HepG2 (cell line): ENCODE measurements around the gene SLC41A3. TPM values are rescaled to one million over a fixed set of nuclear protein-coding genes. Genes with fewer than 3 reads are reported as not detected.
A peak's percentile ranks its signal among the peaks of the same experiment; 100 is the strongest.
"Not testable (repeated sequence)": the region's sequence is repeated elsewhere in the genome, so short reads cannot be mapped to it uniquely, and the experiment has no call there.

Experiments used
- ATAC-seq: fragments of 200-7000 bp; cut with Tn5 transposase; 3 replicates; pipeline ENCODE4 v1.9.1; 2020; ENCODE audit warnings: mild to moderate bottlenecking, moderate library complexity
- BruUV-seq: library from RNA; stranded (reverse); fragments of 400-500 nt; replicated peaks from 2 replicates; lab custom pipeline; 2021; lab: Mats Ljungman, UMichigan
- CTCF ChIA-PET: fragments of 300-600 bp; formaldehyde crosslinking; extraction: SDS; loops from one replicate; lab custom pipeline; 2021; ENCODE audit warnings: low total read pairs, inconsistent platforms, low intra/inter-chr PET ratio; lab: Yijun Ruan, JAX
- POLR2A ChIA-PET: fragments of 350-600 bp; sonication (Branson Sonifier 250); formaldehyde crosslinking; loops from one replicate; lab custom pipeline; 2020; ENCODE audit warnings: antibody characterized with exemption, inconsistent platforms; lab: Yijun Ruan, JAX
- DNase-seq: peaks from one replicate; pipeline ENCODE4 v3.0.0-alpha.2; 2015; ENCODE audit warnings: low spot score
- FAIRE-seq: peaks from 3 replicates; lab custom pipeline; 2011; peaks lifted over from hg19 to GRCh38; lab: Jason Lieb, UNC
- H2AFZ ChIP-seq: one replicate; pipeline ENCODE4 v1.6.1; 2011; ENCODE audit warnings: low read length, inconsistent platforms
- H3K27ac ChIP-seq: fragments of 300-600 bp; 3 replicates; pipeline ENCODE4 v1.8.0; 2011; ENCODE audit warnings: mixed run types, mild to moderate bottlenecking, mixed read lengths, low read length, inconsistent platforms; ENCODE audit not compliant: insufficient read depth; ENCODE audit errors: extremely low read length
- H3K27me3 ChIP-seq, 2 experiments: fragments of 200-600 bp in 1 of 2; 2 replicates in 1 of 2; 3 replicates in 1 of 2; pipeline versions ENCODE4 v1.6.0 to v1.8.0; 2011; ENCODE audit warnings: low read length in 2 of 2, mild to moderate bottlenecking in 2 of 2, moderate library complexity in 2 of 2, inconsistent platforms in 1 of 2; ENCODE audit not compliant: insufficient read depth in 2 of 2, control insufficient read depth in 1 of 2
- H3K36me3 ChIP-seq, 2 experiments: fragments of 200-600 bp in 1 of 2; replicated peaks in 1 of 2; 2 replicates in 1 of 2; 3 replicates in 1 of 2; pipeline versions ENCODE4 v1.5.1 to v1.8.0; 2011; ENCODE audit warnings: low read length in 2 of 2, inconsistent platforms in 1 of 2; ENCODE audit not compliant: insufficient read depth in 2 of 2, control insufficient read depth in 1 of 2
- H3K4me1 ChIP-seq: 2 replicates; pipeline ENCODE4 v1.5.1; 2012; ENCODE audit warnings: low read length, inconsistent platforms; ENCODE audit not compliant: insufficient read depth
- H3K4me2 ChIP-seq: 2 replicates; pipeline ENCODE4 v1.6.0; 2011; ENCODE audit warnings: low read depth, low read length, inconsistent platforms
- H3K4me3 ChIP-seq, 3 experiments: fragments of 200-600 bp in 1 of 3; sonication (generic), shearing (Covaris generic) in 1 of 3; replicated peaks in 1 of 3; 2 replicates each; pipeline ENCODE4 v1.5.1; 2011 to 2016; ENCODE audit warnings: low read length in 3 of 3, inconsistent platforms in 2 of 3, low read depth in 2 of 3, mild to moderate bottlenecking in 2 of 3, control low read depth in 1 of 3, mixed read lengths in 1 of 3; ENCODE audit not compliant: insufficient read depth in 1 of 3
- H3K79me2 ChIP-seq: one replicate; pipeline ENCODE4 v1.6.1; 2011; ENCODE audit warnings: low read length, inconsistent platforms; ENCODE audit not compliant: insufficient read depth
- H3K9ac ChIP-seq: 2 replicates; pipeline ENCODE4 v1.6.0; 2011; ENCODE audit warnings: mild to moderate bottlenecking, low read depth, low read length, inconsistent platforms; ENCODE audit not compliant: insufficient read depth
- H3K9me3 ChIP-seq: 2 replicates; pipeline ENCODE4 v1.5.1; 2012; ENCODE audit warnings: mild to moderate bottlenecking, low read length
- H4K20me1 ChIP-seq: 2 replicates; pipeline ENCODE4 v1.6.0; 2011; ENCODE audit warnings: inconsistent platforms, mild to moderate bottlenecking, low read length, moderate library complexity; ENCODE audit not compliant: insufficient read depth
- ARID5B ChIP-seq: IDR thresholded peaks from 2 replicates; pipeline ENCODE4 v1.4.0; 2020; ENCODE audit warnings: mild to moderate bottlenecking, missing genetic modification reagents
- FOSL2 ChIP-seq: sonication (generic); formaldehyde crosslinking; IDR thresholded peaks from 2 replicates; pipeline ENCODE4 v1.4.0; 2020; ENCODE audit warnings: missing genetic modification reagents
- FOXA1 ChIP-seq, 2 experiments: fragments of 450-650 bp in 1 of 2; sonication (generic) in 1 of 2; formaldehyde crosslinking in 1 of 2; IDR thresholded peaks; 2 replicates each; pipeline versions ENCODE4 v1.4.0 to v1.6.1; 2016 to 2020; ENCODE audit warnings: missing genetic modification reagents in 1 of 2
- FOXA3 ChIP-seq: IDR thresholded peaks from 2 replicates; pipeline ENCODE4 v1.6.1; 2016; ENCODE audit warnings: missing genetic modification reagents, missing compliant biosample characterization
- HNRNPL ChIP-seq: fragments of 200-400 bp; formaldehyde crosslinking; IDR thresholded peaks from 2 replicates; pipeline ENCODE4 v1.6.1; 2017; ENCODE audit warnings: mild to moderate bottlenecking, low read depth, low read length
- LCORL ChIP-seq, 2 experiments: fragments of 450-650 bp in 1 of 2; sonication (generic) in 1 of 2; formaldehyde crosslinking in 1 of 2; IDR thresholded peaks; 2 replicates each; pipeline versions ENCODE4 v1.5.0 to v1.6.1; 2017 to 2020; ENCODE audit warnings: antibody characterized with exemption in 1 of 2, missing genetic modification reagents in 1 of 2
- NR2F6 ChIP-seq, 2 experiments: IDR thresholded peaks; 2 replicates each; pipeline ENCODE4 v1.6.1; 2016; ENCODE audit warnings: antibody characterized with exemption in 1 of 2, mild to moderate bottlenecking in 1 of 2
- PHF8 ChIP-seq: sonication (generic); formaldehyde crosslinking; IDR thresholded peaks from 2 replicates; pipeline ENCODE4 v1.5.0; 2020; ENCODE audit warnings: missing genetic modification reagents
- RXRA ChIP-seq: sonication (generic); formaldehyde crosslinking; IDR thresholded peaks from 2 replicates; pipeline ENCODE4 v1.5.1; 2020; ENCODE audit warnings: missing genetic modification reagents
- RXRB ChIP-seq: IDR thresholded peaks from 2 replicates; pipeline ENCODE4 v1.6.1; 2016; ENCODE audit warnings: borderline replicate concordance, missing genetic modification reagents, missing compliant biosample characterization
- SALL1 ChIP-seq: sonication (generic); formaldehyde crosslinking; IDR thresholded peaks from 2 replicates; pipeline ENCODE4 v1.8.0; 2022; ENCODE audit warnings: mild to moderate bottlenecking, missing genetic modification reagents
- YY1 ChIP-seq: IDR thresholded peaks from 2 replicates; pipeline ENCODE4 v1.6.1; 2011; ENCODE audit warnings: low read length, low read depth, moderate library complexity, mild to moderate bottlenecking; ENCODE audit not compliant: insufficient read depth, insufficient replicate concordance
- ZNF687 ChIP-seq: sonication (generic); formaldehyde crosslinking; IDR thresholded peaks from 2 replicates; pipeline ENCODE4 v1.5.1; 2020; ENCODE audit warnings: mild to moderate bottlenecking, missing genetic modification reagents, moderate library complexity
- ZNF768 ChIP-seq: sonication (generic); formaldehyde crosslinking; IDR thresholded peaks from 2 replicates; pipeline ENCODE4 v1.4.0; 2020; ENCODE audit warnings: missing genetic modification reagents
- WGBS: methylation state at CpG from one replicate; pipeline ENCODE4 v1.1.6; 2017; ENCODE audit warnings: low lambda C conversion rate; 5-methylcytosine and 5-hydroxymethylcytosine counted together
- in situ Hi-C: cut with HindIII; loops from 2 replicates; pipeline ENCODE4 v1.10.0; 2017; ENCODE audit warnings: low pct_unique_long_range_greater_than_20kb; ENCODE audit not compliant: extremely low pct_ligation_motif_present
- intact Hi-C: fragments of 100-400 bp; cut with micrococcal nuclease; formaldehyde crosslinking; loops from one replicate; pipeline ENCODE4 v1.10.0; 2022; ENCODE audit not compliant: unreplicated experiment
- polyA plus RNA-seq, 8 experiments: library from polyadenylated mRNA; depleted of rRNA in 3 of 8; stranded (reverse) in 7 of 8; unstranded in 1 of 8; fragments of >200 nt; fragmentation: Illumina TruSeq in 4 of 8; extraction: Trizol in 4 of 8; gene quantifications; 2 replicates each; pipeline versions ENCODE4 v1.2.1 to v1.2.3, GENCODE V29; 2011 to 2016; ENCODE audit warnings: low read depth in 4 of 8, missing spikeins in 1 of 8, mixed read lengths in 1 of 8; ENCODE audit not compliant: insufficient read depth in 1 of 8
- total RNA-seq, 5 experiments: library from RNA; depleted of rRNA; stranded (reverse); fragments of >200 nt; fragmentation: Illumina TruSeq; extraction: Trizol; gene quantifications; 2 replicates each; pipeline ENCODE4 v1.2.3, GENCODE V29; 2016; ENCODE audit warnings: low read depth in 1 of 5

Gene SLC41A3
- total and polyA plus RNA-seq, 2 of the 13 experiments (the other 11 are each of a cell fraction or from before 2014, with no cell fraction given), result 26.0 to 71.1 TPM

- H3K27me3 ChIP-seq; H4K20me1 ChIP-seq; DNase-seq; FAIRE-seq; H3K9ac ChIP-seq; in situ Hi-C loops; BruUV-seq; H2AFZ ChIP-seq; H3K9me3 ChIP-seq; H3K36me3 ChIP-seq; H3K79me2 ChIP-seq; H3K27ac ChIP-seq; CTCF ChIA-PET; TF ChIP-seq NR2F6, LCORL, FOXA1 (IDR thresholded peaks at IDR 0.05): not testable (repeated sequence)
- H3K4me3 ChIP-seq, result peak overlapping the region; percentile 26 to 44 (median 32); a peak in 4 of 6 replicates
- peaks cover 28% of the 10 kb centered on the region for H3K4me1 ChIP-seq
- intact Hi-C loops, result loop anchor here (10.0 kb wide), 1 partner anchor 58 kb away; no protein-coding TSS in a partner anchor
- ATAC-seq, result peak; percentile 82
- H3K4me2 ChIP-seq, result peak overlapping the region; percentile 70
- WGBS, result no CpG with 5 or more reads among the region's 4 CpGs
- POLR2A ChIA-PET, result interaction anchor here (1.6 kb wide), 1 partner anchor 87 kb away, joined by 4 read pairs; the partner anchor contains the start of gene SLC41A3
- TF ChIP-seq RXRB (CRISPR knock-in tag) (0 out of 2 replicates have a peak, but pooled peaks have one; percentile 20), ARID5B (CRISPR knock-in tag) (peak; percentile 49; the same call in 1 of the 2 replicates), HNRNPL (peak; percentile 68; the same call in 1 of the 2 replicates), FOSL2 (CRISPR knock-in tag) (0 out of 2 replicates have a peak, but pooled peaks have one; percentile 18), ZNF768 (CRISPR knock-in tag) (peak; percentile 28; the same call in 1 of the 2 replicates), ZNF687 (CRISPR knock-in tag) (peak; percentile 36; the same call in 1 of the 2 replicates), YY1 (peak; percentile 69), PHF8 (CRISPR knock-in tag) (0 out of 2 replicates have a peak, but pooled peaks have one; percentile 19), NR2F6 (CRISPR knock-in tag; IDR thresholded peaks at IDR 0.05) (0 out of 2 replicates have a peak, but pooled peaks have one; percentile 16), LCORL (CRISPR knock-in tag; IDR thresholded peaks at IDR 0.05) (0 out of 2 replicates have a peak, but pooled peaks have one; percentile 19), FOXA3 (CRISPR knock-in tag) (peak; percentile 66), RXRA (CRISPR knock-in tag) (0 out of 2 replicates have a peak, but pooled peaks have one; percentile 16), FOXA1 (CRISPR knock-in tag; IDR thresholded peaks at IDR 0.05) (peak; percentile 53), SALL1 (peak; percentile 13; the same call in 1 of the 2 replicates)
These were observed 87.2 kb downstream of the SLC41A3 start for GRCh38 chr3:125996751-125997150.
